ENCODE measurements around the gene MCCC2.

GRCh38 chr5:71679714-71680113 lies 92.6 kb downstream of the MCCC2 start:
- TF ChIP-seq USF2 (IDR thresholded peaks at IDR 0.05): no peak
- TF ChIP-seq, protein P1, sequence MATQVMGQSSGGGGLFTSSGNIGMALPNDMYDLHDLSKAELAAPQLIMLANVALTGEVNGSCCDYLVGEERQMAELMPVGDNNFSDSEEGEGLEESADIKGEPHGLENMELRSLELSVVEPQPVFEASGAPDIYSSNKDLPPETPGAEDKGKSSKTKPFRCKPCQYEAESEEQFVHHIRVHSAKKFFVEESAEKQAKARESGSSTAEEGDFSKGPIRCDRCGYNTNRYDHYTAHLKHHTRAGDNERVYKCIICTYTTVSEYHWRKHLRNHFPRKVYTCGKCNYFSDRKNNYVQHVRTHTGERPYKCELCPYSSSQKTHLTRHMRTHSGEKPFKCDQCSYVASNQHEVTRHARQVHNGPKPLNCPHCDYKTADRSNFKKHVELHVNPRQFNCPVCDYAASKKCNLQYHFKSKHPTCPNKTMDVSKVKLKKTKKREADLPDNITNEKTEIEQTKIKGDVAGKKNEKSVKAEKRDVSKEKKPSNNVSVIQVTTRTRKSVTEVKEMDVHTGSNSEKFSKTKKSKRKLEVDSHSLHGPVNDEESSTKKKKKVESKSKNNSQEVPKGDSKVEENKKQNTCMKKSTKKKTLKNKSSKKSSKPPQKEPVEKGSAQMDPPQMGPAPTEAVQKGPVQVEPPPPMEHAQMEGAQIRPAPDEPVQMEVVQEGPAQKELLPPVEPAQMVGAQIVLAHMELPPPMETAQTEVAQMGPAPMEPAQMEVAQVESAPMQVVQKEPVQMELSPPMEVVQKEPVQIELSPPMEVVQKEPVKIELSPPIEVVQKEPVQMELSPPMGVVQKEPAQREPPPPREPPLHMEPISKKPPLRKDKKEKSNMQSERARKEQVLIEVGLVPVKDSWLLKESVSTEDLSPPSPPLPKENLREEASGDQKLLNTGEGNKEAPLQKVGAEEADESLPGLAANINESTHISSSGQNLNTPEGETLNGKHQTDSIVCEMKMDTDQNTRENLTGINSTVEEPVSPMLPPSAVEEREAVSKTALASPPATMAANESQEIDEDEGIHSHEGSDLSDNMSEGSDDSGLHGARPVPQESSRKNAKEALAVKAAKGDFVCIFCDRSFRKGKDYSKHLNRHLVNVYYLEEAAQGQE (IDR thresholded peaks at IDR 0.05): no peak
- TF ChIP-seq, protein P2, sequence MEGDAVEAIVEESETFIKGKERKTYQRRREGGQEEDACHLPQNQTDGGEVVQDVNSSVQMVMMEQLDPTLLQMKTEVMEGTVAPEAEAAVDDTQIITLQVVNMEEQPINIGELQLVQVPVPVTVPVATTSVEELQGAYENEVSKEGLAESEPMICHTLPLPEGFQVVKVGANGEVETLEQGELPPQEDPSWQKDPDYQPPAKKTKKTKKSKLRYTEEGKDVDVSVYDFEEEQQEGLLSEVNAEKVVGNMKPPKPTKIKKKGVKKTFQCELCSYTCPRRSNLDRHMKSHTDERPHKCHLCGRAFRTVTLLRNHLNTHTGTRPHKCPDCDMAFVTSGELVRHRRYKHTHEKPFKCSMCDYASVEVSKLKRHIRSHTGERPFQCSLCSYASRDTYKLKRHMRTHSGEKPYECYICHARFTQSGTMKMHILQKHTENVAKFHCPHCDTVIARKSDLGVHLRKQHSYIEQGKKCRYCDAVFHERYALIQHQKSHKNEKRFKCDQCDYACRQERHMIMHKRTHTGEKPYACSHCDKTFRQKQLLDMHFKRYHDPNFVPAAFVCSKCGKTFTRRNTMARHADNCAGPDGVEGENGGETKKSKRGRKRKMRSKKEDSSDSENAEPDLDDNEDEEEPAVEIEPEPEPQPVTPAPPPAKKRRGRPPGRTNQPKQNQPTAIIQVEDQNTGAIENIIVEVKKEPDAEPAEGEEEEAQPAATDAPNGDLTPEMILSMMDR (IDR thresholded peaks at IDR 0.05): no peak
- TF ChIP-seq POLR2A (IDR thresholded peaks at IDR 0.05; ENCODE audit: low read length): no peak
